GM23248 (cell line): ENCODE data around the gene PNMA6E.

Experiments
- EZH2 ChIP-seq: fragments of 200-600 bp; sonication (generic); IDR thresholded peaks from 2 replicates; pipeline ENCODE4 v1.6.1; 2018; ENCODE audit warnings: antibody characterized with exemption, mild to moderate bottlenecking; ENCODE audit not compliant: insufficient read depth, poor library complexity, severe bottlenecking
- EZH2phosphoT487 ChIP-seq: fragments of 200-600 bp; sonication (generic); IDR thresholded peaks from 2 replicates; pipeline ENCODE4 v1.6.1; 2018; ENCODE audit warnings: antibody characterized with exemption, moderate library complexity, mild to moderate bottlenecking, low read depth; ENCODE audit not compliant: insufficient read depth

GRCh38 chrX:153388722-153389459 is 12.3 kb downstream of the PNMA6E start:
- TF ChIP-seq EZH2 = no peak
- TF ChIP-seq EZH2phosphoT487 = no peak
